Stimulated activated CD4-positive, alpha-beta T cell treated with anti-CD3 and anti-CD28 coated beads, Interleukin-15, amount 100 ng/mL, for 48 hours (primary cell): Measurements from ENCODE around the gene ADAT1.
"Not testable (repeated sequence)": the region's sequence is repeated elsewhere in the genome, so short reads cannot be mapped to it uniquely, and the experiment has no call there.

Experiments used
- DNase-seq, 2 donors: peaks; one replicate each; pipeline ENCODE4 v3.0.0-alpha.2; 2020; ENCODE audit warnings: low read depth in 2 of 2

ADAT1 gene

DNA sequence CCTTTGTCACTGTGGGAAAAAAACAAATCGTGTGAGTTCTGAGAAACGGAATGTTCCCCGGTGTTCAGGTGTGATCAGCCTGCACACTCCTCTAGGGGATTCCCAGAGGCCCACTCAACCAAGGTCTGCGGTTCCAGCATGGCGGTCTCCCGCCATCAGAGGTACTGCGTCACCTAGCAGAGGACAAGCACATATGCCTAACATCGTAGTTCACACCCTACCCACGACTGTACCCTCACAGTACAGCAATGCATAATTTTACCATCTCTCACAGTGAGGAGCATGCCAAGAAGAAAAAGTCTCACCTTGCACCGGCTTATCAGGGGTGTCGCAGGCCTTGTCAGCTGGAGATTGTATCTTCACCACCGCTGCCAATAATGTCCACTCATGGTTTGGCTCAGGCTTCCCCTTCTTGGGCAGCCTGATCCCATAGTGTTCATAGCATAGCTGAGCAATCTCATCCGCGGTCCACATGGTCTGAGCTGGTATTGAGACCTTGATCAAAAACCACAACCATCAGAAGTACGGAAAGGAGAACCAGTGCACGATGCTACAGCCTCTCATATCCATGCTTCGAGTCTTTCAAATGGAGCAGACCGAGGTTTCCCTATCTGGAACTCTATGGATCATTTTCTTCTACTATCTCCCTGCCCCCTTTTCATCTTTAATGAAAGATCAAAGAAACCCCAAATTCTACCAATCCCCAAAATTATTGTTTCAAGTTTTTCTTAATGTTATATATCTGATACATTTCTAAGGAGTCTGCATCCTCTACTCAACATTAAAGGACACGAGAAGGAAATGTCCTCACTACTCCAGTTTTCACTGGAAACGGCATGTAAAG lies 2.5 kb downstream of the ADAT1 start:
- no peak for DNase-seq

GRCh38 chr16:75618780-75619179 lies 4.3 kb downstream of the ADAT1 start:
- DNase-seq = no peak

DNA sequence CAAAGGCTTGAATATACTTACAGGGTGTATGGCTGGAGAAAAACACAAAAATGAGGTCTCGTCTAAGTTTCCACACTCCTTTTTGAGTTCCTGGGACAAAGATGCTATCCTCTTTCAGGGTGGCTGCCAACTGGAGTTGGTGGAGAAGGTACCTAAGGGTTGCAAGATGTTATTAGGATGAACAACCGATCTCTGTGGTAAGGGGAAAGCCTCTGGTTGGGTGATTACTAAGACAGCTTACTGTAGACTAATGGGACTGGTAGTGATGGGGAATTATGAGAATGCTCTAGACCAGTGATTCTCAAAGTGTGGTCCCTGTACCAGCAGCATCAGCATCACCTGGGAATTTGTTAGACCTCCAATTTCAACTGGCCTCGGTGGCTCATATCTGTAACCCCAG lies 6.0 kb downstream of the ADAT1 start:
- DNase-seq = no peak

DNA sequence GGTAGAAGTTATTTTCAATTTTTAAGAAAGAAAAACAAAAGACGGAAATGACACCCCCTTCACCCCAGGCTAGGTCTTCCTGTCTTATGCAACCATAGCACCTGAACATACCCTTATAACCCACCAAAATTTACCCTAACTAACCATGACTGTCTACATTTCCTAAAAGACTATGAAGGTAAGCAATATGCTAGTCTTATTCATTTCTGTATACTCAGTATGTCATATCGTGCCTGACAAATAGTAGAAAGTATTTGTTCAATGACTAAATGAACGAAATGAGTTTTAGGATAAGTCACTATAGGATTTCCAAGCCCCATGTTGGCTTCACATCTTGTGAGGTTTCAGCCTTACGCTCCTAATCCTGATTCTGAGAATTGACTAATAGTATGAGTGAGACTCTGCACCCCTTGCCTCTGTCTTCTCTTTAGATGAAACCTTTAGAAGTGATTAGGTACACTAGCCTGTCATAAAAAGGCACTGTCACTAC lies 6.5 kb downstream of the ADAT1 start:
- DNase-seq = no peak

DNA sequence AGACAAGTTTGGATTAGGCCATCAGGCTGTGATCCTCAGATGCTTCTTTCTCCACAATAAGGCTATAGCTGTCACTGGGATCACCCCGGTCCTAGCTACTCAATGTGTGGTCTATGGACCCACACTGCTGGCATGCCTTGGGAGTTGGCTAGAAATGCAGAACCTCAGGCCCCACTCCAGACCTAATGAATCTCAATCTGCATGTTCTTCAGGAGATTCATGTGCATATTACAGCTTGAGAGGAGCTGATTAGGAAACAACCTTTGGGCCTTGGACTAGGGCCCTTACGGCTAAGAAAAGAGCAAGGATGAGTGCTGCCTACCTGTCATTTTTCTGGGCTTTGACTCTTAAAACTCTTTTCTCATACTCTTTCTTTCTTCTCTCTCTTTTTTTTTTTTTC lies 7.5 kb downstream of the ADAT1 start:
- no peak for DNase-seq

GRCh38 chr16:75614066-75614897 lies 8.8 kb downstream of the ADAT1 start:
- no peak for DNase-seq

DNA sequence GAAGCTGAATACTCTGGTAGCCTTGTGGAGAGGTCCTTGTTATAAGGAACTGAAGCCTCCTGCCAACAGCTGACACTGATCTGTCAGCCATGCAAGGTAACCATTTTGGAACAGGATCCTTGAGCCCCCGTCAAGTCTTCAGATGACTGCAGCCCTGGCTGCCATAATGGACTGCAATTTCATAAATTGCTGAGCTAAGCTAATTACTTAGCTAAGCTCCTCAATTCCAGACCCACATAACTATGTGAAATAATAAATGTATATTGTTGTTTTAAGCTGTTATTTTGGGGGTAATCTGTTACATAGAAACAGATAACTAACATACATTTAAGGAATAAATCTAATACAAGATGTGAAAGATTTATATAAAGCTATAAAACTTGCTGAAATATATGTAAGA lies 16.6 kb downstream of the ADAT1 start:
- DNase-seq = no peak

- no peak for DNase-seq
Measured at GRCh38 chr16:75603241-75603640, 19.8 kb downstream of the ADAT1 start.

GRCh38 chr16:75599452-75600277 lies 23.4 kb downstream of the ADAT1 start:
- no peak for DNase-seq

DNA sequence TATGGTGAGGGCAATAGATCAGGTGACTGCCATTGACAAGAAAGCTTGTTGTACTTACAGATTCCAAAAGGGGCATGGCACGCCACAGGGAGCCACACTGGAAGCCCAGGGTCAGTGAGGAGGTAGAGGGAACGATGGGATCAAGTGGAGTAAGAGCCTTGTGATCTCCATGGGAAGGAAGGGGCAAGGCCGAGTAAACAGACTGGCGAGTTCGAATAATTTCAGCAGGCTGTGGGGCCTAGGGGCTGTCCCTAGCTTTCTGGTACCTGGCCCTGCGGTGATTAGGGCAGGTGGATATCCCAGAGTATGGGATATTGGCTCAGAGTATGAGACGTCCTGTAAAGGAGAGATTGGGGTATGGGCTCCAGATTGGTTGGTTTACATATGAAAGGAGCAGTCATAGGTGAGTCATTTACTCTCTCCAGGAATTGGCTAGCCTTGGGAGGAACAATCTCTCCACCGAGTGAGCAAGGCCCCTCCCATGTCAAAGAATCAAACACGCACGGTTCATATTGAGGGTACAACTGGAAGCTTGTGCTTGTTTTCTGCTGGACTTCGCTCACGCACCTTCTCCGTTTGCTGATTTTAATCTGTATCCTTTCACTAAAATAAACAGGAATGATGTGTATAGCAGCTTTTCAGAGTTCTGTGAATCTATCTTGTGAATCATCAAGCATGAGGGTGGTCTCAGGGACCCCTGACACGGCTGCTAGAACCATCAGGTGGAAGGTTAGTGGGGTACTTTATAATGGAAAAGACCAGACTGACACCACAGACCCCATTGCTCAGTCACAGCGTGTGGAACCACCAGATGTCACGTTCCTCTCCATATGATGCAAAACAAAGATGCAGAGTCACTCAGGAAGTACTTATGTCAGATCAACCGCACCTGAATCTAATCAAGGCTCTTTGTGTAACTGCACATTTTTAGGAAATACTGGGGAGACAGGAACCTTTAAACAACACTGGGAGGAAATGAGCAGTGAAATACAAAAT lies 29.0 kb downstream of the ADAT1 start:
- no peak for DNase-seq

GRCh38 chr16:75593308-75593707 lies 29.8 kb downstream of the ADAT1 start:
- no peak for DNase-seq

GRCh38 chr16:75591927-75592326 lies 31.2 kb downstream of the ADAT1 start:
- DNase-seq = not testable (repeated sequence)

- no peak for DNase-seq
Measured at GRCh38 chr16:75590920-75591843, 31.9 kb downstream of the ADAT1 start.

DNA sequence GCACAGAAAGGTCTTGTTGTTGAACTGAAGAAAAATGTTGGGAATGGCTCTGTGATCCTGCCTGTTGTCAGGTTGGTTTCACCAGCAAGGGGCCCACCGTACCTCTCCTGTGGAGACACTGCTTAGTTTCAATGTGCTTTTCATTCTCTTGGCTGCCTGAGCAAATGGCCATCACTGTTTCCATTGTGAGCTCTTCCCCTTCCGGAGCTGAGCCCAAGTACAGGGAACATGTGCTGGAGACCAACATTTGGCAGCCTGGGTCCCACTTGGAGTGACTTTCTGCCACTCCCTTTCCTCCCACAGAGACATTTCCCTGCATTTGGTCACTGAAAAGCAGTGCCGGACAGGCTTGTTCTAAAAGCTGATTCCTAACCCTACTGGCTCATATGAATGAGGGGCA lies 33.8 kb downstream of the ADAT1 start:
- no peak for DNase-seq

DNA sequence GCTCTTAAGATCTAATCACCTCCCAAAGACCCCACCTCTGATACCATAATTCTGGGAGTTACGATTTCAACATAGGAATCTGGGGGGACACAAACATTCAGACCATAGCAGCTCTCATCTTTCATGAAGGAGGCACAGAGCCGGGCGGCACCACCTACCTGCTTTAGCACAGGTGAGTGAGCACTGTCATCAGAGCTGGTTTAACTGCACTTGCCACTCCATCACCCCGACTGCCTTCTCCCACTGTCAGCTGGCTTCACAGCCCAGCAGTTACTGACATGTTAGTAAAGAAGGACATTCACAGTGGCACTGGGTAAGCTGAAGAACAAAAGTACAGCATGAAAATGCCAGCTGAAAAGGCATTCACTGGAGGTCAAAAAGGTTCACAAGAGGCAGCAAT lies 34.4 kb downstream of the ADAT1 start:
- no peak for DNase-seq

GRCh38 chr16:75584108-75584507 lies 39.0 kb downstream of the ADAT1 start:
- no peak for DNase-seq

GRCh38 chr16:75579281-75579834 lies 43.7 kb downstream of the ADAT1 start:
- no peak for DNase-seq

DNA sequence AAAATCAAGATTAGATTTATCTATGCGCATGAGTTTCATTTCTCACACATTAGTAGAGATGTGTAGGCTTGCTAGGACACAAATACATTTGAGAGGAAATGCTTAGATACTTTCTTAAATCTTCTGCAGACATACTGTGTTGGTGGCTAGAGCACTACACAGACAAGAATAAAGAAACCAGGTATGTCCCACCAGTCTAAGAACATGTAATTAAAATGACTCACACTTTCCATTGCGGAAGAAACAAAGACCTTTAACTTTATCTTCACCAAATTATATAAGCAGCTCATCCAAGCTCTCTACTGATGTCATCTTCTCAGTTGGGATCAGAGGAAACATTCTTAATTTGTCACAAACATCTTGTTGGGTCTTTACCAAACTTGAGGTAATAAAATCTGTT lies 44.4 kb downstream of the ADAT1 start:
- DNase-seq = no peak

DNA sequence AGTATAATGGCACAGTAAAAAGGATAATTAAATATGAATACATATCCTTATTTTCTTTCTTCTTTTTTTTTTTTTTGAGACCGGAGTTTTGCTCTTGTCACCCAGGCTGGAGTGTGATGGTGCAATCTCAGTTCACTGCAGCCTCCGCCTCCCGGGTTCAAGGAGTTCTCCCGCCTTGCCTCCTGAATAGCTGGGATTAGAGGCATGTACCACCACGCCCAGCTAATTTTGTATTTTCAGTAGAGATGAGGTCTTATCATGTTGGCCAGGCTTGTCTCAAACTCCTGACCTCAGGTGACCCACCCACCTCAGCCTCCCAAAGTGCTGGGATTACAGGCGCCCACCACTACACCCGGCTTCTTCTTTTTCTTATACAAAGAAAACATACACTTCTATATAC lies 44.9 kb downstream of the ADAT1 start:
- DNase-seq = no peak
